SK-N-MC (cell line): Measurements from ENCODE around the gene RAET1E.

Source experiments
- EZH2 ChIP-seq: fragments of 200-600 bp; sonication (generic); IDR thresholded peaks from one replicate; pipeline ENCODE4 v1.6.1; 2017; ENCODE audit warnings: antibody characterized with exemption
- FOXP2 ChIP-seq: optimal IDR thresholded peaks from 2 replicates; pipeline ENCODE3; 2011; ENCODE audit warnings: mild to moderate bottlenecking, moderate library complexity; ENCODE audit not compliant: insufficient read depth; ENCODE audit errors: extremely low read length, control extremely low read depth
- POLR2AphosphoS5 ChIP-seq: IDR thresholded peaks from 2 replicates; pipeline ENCODE4 v1.6.1; 2012; ENCODE audit warnings: mild to moderate bottlenecking, low read depth, low read length, borderline replicate concordance

- TF ChIP-seq EZH2 (no peak), POLR2AphosphoS5 (no peak), FOXP2 (no peak)
Observed at GRCh38 chr6:149852180-149852579, 45.7 kb downstream of the RAET1E start.
